Measurements from ENCODE around the gene CPLANE1. TPM values are rescaled to one million over a fixed set of nuclear protein-coding genes. Genes with fewer than 3 reads are reported as not detected.
A peak's percentile ranks its signal among the peaks of the same experiment; 100 is the strongest.
"Not testable (repeated sequence)": the region's sequence is repeated elsewhere in the genome, so short reads cannot be mapped to it uniquely, and the experiment has no call there.

The CPLANE1 gene
- total RNA-seq = 10 to 100 TPM in 3 of 4 donors, 1 to 10 TPM in 1; 6.3 to 28.2 (median 12.0) TPM

DNA sequence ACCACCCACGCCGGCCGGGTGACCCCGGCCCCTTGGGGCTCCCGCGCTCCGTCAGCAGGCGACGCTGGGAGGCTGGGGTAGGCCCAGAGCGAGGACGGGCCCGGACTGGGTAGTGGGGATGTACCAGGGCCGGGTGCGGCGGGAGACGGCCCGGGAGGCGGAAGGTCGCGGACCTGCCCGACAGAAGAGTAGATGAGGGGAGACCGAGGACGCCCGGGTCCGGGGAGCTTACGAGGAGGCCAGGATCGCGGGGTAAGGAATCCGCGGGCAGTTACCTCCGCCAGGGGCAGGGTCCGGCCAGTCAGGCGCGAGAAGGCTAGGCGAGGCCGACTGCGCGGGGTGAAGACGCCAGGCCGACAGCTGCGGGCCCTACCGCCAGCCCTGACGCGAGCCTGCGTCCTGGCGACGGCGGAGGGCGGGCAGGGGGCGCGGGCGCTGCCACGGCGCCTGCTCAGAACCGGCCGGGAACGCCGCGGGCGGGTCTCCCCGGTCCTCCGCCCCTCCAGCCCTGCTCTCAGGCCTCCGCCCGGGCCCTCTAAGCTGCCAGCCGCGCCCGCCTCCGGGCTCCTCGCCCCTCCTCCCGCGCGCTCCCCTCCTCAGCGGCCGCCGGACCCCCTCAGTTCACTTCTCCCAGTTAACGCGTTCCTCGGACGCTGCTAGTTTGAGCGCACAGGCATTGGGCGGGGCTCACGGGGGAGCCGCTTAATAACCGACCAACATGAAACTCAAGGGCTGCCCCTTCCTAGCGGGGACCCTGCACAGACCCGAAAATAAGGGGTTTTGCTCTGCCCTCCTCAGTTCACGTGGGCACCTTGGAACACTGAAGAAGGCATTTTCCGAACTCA is at the start of gene CPLANE1:
Gene CPLANE1 (minus strand): TSS at position 407 of the 845 bp plus-strand sequence. CDS start 1,678 bp downstream, outside the sequence.
- no peaks in the 10 kb centered on the region for H3K9me3 ChIP-seq
- peak within 1 kb of the TSS; percentile 89 for H3K27ac ChIP-seq
- TF ChIP-seq POLR2AphosphoS5 (IDR thresholded peaks at IDR 0.05) (peak in 1 of 3 donors; percentile 22), POLR2A (IDR thresholded peaks at IDR 0.05) (peak in 1 of 2 donors; percentile 87)
- TF ChIP-seq, protein P1, sequence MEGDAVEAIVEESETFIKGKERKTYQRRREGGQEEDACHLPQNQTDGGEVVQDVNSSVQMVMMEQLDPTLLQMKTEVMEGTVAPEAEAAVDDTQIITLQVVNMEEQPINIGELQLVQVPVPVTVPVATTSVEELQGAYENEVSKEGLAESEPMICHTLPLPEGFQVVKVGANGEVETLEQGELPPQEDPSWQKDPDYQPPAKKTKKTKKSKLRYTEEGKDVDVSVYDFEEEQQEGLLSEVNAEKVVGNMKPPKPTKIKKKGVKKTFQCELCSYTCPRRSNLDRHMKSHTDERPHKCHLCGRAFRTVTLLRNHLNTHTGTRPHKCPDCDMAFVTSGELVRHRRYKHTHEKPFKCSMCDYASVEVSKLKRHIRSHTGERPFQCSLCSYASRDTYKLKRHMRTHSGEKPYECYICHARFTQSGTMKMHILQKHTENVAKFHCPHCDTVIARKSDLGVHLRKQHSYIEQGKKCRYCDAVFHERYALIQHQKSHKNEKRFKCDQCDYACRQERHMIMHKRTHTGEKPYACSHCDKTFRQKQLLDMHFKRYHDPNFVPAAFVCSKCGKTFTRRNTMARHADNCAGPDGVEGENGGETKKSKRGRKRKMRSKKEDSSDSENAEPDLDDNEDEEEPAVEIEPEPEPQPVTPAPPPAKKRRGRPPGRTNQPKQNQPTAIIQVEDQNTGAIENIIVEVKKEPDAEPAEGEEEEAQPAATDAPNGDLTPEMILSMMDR (IDR thresholded peaks at IDR 0.05) = no peak
- 2% methylated on average over 29 of the region's 88 CpGs for WGBS
- H3K27me3 ChIP-seq = no peaks in the 10 kb centered on the region
- peak; percentile 81 to 86 for DNase-seq (ENCODE audit: low spot score in 2 of 2)
- peaks cover 24% of the 10 kb centered on the region for H3K4me1 ChIP-seq
- no peaks in the 10 kb centered on the region for H3K36me3 ChIP-seq
- H3K4me3 ChIP-seq = peak within 1 kb of the TSS; percentile 83

DNA sequence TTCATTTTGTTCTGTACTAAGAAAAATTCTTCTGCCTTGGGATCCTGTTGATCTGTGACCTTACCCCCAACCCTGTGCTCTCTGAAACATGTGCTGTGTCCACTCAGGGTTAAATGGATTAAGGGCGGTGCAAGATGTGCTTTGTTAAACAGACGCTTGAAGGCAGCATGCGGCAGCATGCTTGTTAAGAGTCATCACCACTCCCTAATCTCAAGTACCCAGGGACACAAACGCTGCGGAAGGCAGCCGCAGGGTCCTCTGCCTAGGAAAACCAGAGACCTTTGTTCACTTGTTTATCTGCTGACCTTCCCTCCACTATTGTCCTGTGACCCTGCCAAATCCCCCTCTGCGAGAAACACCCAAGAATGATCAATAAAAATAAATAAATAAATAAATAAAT is 47.1 kb upstream of the CPLANE1 start:
- H3K27me3 ChIP-seq; DNase-seq (ENCODE audit: low spot score in 2 of 2); H3K27ac ChIP-seq; H3K9me3 ChIP-seq; H3K4me3 ChIP-seq; H3K4me1 ChIP-seq: not testable (repeated sequence)
- H3K36me3 ChIP-seq = peaks cover 70% of the 10 kb centered on the region
- 83% methylated on average over 7 of the region's 7 CpGs for WGBS

DNA sequence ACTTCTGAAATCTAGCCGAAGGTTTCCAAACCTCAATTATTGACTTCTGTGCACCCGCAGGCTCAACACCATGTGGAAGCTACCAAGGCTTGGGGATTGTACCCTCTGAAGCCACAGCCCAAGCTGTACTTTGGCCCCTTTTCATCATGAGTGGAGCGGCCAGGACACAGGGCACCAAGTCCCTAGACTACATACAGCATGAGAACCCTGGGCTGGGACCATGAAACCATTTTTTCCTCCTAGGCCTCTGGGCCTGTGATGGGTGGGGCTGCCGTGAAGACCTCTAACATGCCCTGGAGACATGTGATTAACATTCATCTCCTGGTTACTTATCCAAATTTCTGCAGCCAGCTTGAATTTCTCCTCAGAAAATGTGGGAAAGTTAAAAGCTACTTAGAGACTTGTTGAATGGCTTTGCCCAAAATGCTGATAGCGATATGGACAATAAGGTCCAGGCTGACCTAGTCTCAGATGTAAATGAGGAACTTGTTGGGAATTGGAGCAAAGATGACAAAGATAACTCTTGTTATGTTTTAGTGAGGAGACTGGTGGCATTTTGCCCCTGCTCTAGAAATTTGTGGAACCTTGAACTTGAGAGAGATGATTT is 34.1 kb upstream of the CPLANE1 start:
- H3K27me3 ChIP-seq = no peaks in the 10 kb centered on the region
- no peak overlapping the region for H3K4me3 ChIP-seq
- no peak overlapping the region for H3K27ac ChIP-seq
- H3K36me3 ChIP-seq = no peaks in the 10 kb centered on the region
- peaks cover 12% of the 10 kb centered on the region for H3K9me3 ChIP-seq
- H3K4me1 ChIP-seq = no peaks in the 10 kb centered on the region
- WGBS = 94% methylated on average over 5 of the region's 5 CpGs
- DNase-seq (ENCODE audit: low spot score in 2 of 2) = no peak
- TF ChIP-seq POLR2A (IDR thresholded peaks at IDR 0.05) = no peak
- TF ChIP-seq POLR2AphosphoS5 (IDR thresholded peaks at IDR 0.05) = no peak
- TF ChIP-seq EP300 (IDR thresholded peaks at IDR 0.05) = no peak
- TF ChIP-seq, protein P1 (IDR thresholded peaks at IDR 0.05) = no peak

DNA sequence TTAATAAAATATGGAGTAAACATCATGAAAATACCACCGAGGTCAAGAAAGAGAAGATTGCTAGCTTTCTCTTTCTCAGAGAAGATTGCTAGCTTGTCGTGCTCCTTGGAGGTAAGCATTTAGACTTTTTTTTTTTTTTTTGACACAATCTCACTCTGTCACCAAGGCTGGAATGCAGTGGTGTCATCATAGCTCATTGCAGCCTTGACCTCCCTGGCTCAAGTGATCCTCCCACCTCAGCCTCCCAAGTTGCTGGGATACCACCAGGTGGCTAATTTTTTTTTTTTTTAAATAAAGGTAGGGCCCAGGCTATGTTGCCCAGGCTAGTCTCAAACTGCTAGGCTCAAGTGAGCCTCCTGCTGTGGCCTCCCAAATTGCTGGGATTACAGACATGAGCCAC is 26.3 kb upstream of the CPLANE1 start:
- no peak for DNase-seq (ENCODE audit: low spot score in 2 of 2)
- H3K27ac ChIP-seq = no peak overlapping the region

DNA sequence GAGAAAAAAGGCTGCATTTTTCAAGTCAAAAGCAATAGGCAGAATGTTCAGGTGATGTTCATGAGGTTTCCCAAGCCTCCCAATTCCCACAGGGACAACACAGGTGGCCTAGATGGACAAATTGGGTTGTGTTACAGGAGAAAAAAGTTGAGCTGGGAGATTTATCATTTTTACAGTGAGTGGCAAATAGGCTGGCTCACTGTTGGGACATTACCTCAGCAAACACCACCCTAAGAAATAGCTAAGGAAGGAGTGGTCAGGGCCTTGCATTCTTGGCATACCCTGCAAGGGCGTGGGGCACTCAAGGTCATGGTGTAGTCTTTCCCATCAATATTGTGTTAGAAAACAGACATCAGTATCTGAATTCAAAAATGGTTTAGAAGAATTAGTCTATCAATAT is 23.3 kb upstream of the CPLANE1 start:
- H3K27ac ChIP-seq = no peak overlapping the region
- no peaks in the 10 kb centered on the region for H3K27me3 ChIP-seq
- 33% methylated on average over 1 of the region's 1 CpG for WGBS
- H3K4me1 ChIP-seq = no peaks in the 10 kb centered on the region
- no peak for TF ChIP-seq EP300 (IDR thresholded peaks at IDR 0.05)
- TF ChIP-seq, protein P1 (IDR thresholded peaks at IDR 0.05) = no peak
- no peak for TF ChIP-seq POLR2A (IDR thresholded peaks at IDR 0.05)
- no peak for TF ChIP-seq POLR2AphosphoS5 (IDR thresholded peaks at IDR 0.05)
- H3K4me3 ChIP-seq = no peak overlapping the region
- no peaks in the 10 kb centered on the region for H3K36me3 ChIP-seq
- DNase-seq (ENCODE audit: low spot score in 2 of 2) = no peak
- peaks cover 4% of the 10 kb centered on the region for H3K9me3 ChIP-seq

More for the DNA sequence above, 26.3 kb upstream of the CPLANE1 start:
- 86% methylated on average over 2 of the region's 2 CpGs for WGBS
- H3K9me3 ChIP-seq = peaks cover 6% of the 10 kb centered on the region
- no peaks in the 10 kb centered on the region for H3K27me3 ChIP-seq
- H3K36me3 ChIP-seq = no peaks in the 10 kb centered on the region
- TF ChIP-seq, protein P1 (IDR thresholded peaks at IDR 0.05) = no peak
- TF ChIP-seq EP300 (IDR thresholded peaks at IDR 0.05) (no peak), POLR2A (IDR thresholded peaks at IDR 0.05) (no peak), POLR2AphosphoS5 (IDR thresholded peaks at IDR 0.05) (no peak)
- no peak overlapping the region for H3K4me3 ChIP-seq
- no peaks in the 10 kb centered on the region for H3K4me1 ChIP-seq

DNA sequence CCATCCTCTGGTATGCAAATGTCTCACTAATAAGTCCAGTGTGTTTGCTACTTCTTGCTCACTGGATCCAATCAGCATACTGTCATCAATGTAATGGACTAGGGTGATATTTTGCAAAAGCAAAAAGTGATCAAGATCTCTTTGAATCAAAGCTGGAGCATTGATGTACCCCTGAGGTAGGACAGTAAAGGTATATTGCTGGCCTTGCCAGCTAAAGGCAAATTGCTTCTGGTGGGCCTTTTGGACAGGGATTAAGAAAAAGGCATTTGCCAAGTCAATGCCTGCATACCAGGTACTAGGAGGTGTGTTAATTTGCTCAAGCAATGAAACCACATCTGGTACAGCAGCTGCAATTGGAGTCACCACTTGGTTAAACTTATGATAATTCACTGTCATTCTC is 18.9 kb upstream of the CPLANE1 start:
- not testable (repeated sequence) for H3K27ac ChIP-seq; H3K9me3 ChIP-seq; H3K4me1 ChIP-seq; DNase-seq (ENCODE audit: low spot score in 2 of 2); H3K4me3 ChIP-seq; H3K27me3 ChIP-seq; H3K36me3 ChIP-seq

All from suprapubic skin (tissue), 4 donors.